Activated T-helper 9 cell treated with anti-CD3 and anti-CD28 coated beads, Interleukin-2, amount 50 U/mL, for 16 hours (primary cell): Measurements from ENCODE around the gene SNRPF.

Source experiments
- DNase-seq: peaks from one replicate; pipeline ENCODE4 v3.0.0-alpha.2; 2020; ENCODE audit warnings: low read depth

Gene SNRPF

GRCh38 chr12:95859344-95859816, 628 bp downstream of the SNRPF start:
- DNase-seq, result no peak

GRCh38 chr12:95859947-95860850, 1.4 kb downstream of the SNRPF start:
- no peak for DNase-seq

GRCh38 chr12:95862038-95862437, 3.3 kb downstream of the SNRPF start:
- no peak for DNase-seq

GRCh38 chr12:95863337-95863736, 4.6 kb downstream of the SNRPF start:
- no peak for DNase-seq

GRCh38 chr12:95870897-95871296, 12.1 kb downstream of the SNRPF start:
- no peak for DNase-seq

GRCh38 chr12:95874452-95874851, 15.7 kb downstream of the SNRPF start:
- no peak for DNase-seq

GRCh38 chr12:95877622-95878021, 18.9 kb downstream of the SNRPF start:
- DNase-seq, result no peak

GRCh38 chr12:95880895-95881294, 22.1 kb downstream of the SNRPF start:
- no peak for DNase-seq

- no peak for DNase-seq
These were observed 22.7 kb downstream of the SNRPF start for GRCh38 chr12:95881331-95881955.

GRCh38 chr12:95882080-95882479, 23.3 kb downstream of the SNRPF start:
- DNase-seq, result no peak

GRCh38 chr12:95882873-95883272, 24.1 kb downstream of the SNRPF start:
- DNase-seq, result no peak

GRCh38 chr12:95884998-95885397, 26.2 kb downstream of the SNRPF start:
- DNase-seq, result no peak

- no peak for DNase-seq
These were observed 28.6 kb downstream of the SNRPF start for GRCh38 chr12:95887311-95887710.

- DNase-seq, result no peak
These were observed 32.2 kb downstream of the SNRPF start for GRCh38 chr12:95890958-95891357.

- no peak for DNase-seq
These were observed 38.1 kb downstream of the SNRPF start for GRCh38 chr12:95896846-95897245.

- no peak for DNase-seq
These were observed 39.3 kb downstream of the SNRPF start for GRCh38 chr12:95898081-95898480.

- DNase-seq, result no peak
These were observed 49.8 kb downstream of the SNRPF start for GRCh38 chr12:95908573-95908972.

GRCh38 chr12:95909871-95910270, 51.1 kb downstream of the SNRPF start:
- no peak for DNase-seq
